Measurements from ENCODE around the gene PRRC2A. TPM values are rescaled to one million over a fixed set of nuclear protein-coding genes. Genes with fewer than 3 reads are reported as not detected.

PRRC2A gene
- total RNA-seq, 4 donors from 2014 or later: 71.4 to 113 (median 88.0) TPM

DNA sequence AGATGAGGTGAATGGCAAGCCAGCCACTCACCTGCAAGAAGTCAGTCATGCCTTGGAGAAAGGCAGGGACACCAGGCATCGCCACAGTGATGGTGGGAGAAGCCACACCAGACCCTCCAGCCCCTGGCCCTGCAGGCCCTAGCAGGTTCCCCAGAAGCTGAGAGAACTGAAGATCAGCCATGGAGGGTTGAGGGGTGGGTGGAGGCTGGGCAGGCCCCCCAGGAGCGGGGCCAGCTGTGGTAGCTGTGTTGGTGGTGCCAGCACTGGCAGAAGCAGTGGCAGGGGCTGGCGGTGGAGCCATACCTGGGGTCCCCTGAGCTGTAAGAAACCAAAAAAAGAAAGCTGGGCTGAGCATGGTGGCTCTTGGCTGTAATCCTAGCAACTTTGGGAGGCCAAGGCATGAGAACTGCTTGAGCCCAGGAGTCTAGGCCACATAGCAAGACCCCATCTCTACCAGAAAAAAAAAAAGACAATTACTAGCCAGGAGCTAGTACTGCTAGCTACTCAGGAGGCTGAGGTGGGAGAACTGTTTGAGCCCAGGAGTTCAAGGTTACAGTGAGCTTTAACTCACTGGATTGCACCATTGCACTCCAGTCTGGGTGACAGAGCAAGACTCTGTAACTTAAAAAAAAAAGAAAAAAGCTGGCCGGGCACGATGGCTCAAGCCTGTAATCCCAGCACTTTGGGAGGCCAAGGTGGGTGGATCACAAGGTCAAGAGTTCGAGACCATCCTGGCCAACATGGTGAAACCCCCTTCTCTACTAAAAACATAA is 22.5 kb downstream of the PRRC2A start:
- peaks cover 13 to 99% (median 48%) of the 10 kb centered on the region in 3 donors for H3K36me3 ChIP-seq
- no peak for DNase-seq (ENCODE audit: low spot score in 2 of 2)
- H3K9me3 ChIP-seq: no peaks in the 10 kb centered on the region
- no peaks in the 10 kb centered on the region for H3K27me3 ChIP-seq
- TF ChIP-seq POLR2A (IDR thresholded peaks at IDR 0.05): no peak
- TF ChIP-seq EP300 (IDR thresholded peaks at IDR 0.05): no peak
- TF ChIP-seq, protein P1, sequence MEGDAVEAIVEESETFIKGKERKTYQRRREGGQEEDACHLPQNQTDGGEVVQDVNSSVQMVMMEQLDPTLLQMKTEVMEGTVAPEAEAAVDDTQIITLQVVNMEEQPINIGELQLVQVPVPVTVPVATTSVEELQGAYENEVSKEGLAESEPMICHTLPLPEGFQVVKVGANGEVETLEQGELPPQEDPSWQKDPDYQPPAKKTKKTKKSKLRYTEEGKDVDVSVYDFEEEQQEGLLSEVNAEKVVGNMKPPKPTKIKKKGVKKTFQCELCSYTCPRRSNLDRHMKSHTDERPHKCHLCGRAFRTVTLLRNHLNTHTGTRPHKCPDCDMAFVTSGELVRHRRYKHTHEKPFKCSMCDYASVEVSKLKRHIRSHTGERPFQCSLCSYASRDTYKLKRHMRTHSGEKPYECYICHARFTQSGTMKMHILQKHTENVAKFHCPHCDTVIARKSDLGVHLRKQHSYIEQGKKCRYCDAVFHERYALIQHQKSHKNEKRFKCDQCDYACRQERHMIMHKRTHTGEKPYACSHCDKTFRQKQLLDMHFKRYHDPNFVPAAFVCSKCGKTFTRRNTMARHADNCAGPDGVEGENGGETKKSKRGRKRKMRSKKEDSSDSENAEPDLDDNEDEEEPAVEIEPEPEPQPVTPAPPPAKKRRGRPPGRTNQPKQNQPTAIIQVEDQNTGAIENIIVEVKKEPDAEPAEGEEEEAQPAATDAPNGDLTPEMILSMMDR (IDR thresholded peaks at IDR 0.05): no peak
- H3K4me3 ChIP-seq: no peak overlapping the region
- 85 to 88% methylated on average over 6 of the region's 6 CpGs for WGBS, 2 donors
- no peak overlapping the region for H3K27ac ChIP-seq
- no peaks in the 10 kb centered on the region for H3K4me1 ChIP-seq

- 83 to 85% methylated on average over 16 to 17 of the region's 17 CpGs for WGBS, 2 donors
- H3K4me1 ChIP-seq: no peaks in the 10 kb centered on the region
- no peak overlapping the region for H3K27ac ChIP-seq
- H3K9me3 ChIP-seq: no peaks in the 10 kb centered on the region
- H3K27me3 ChIP-seq: no peaks in the 10 kb centered on the region
- no peak overlapping the region for H3K4me3 ChIP-seq
- H3K36me3 ChIP-seq: peaks cover 19 to 99% (median 54%) of the 10 kb centered on the region in 3 donors
- no peak for TF ChIP-seq EP300 (IDR thresholded peaks at IDR 0.05)
- DNase-seq (ENCODE audit: low spot score in 2 of 2): no peak
These were observed 23.4 kb downstream of the PRRC2A start for GRCh38 chr6:31643818-31644454.

- Histone ChIP-seq H3K4me1 (peaks cover 0 to 11% (median 0%) of the 10 kb centered on the region in 4 donors), H3K9me3 (no peaks in the 10 kb centered on the region), H3K27ac (no peak overlapping the region), H3K36me3 (peaks cover 20 to 94% (median 52%) of the 10 kb centered on the region in 3 donors), H3K27me3 (no peaks in the 10 kb centered on the region), H3K4me3 (no peak overlapping the region)
- TF ChIP-seq EP300 (IDR thresholded peaks at IDR 0.05): no peak
- 88 to 96% methylated on average over 9 of the region's 9 CpGs for WGBS, 2 donors
- no peak for DNase-seq (ENCODE audit: low spot score in 2 of 2)
These were observed 24.8 kb downstream of the PRRC2A start for GRCh38 chr6:31645325-31645724.

DNA sequence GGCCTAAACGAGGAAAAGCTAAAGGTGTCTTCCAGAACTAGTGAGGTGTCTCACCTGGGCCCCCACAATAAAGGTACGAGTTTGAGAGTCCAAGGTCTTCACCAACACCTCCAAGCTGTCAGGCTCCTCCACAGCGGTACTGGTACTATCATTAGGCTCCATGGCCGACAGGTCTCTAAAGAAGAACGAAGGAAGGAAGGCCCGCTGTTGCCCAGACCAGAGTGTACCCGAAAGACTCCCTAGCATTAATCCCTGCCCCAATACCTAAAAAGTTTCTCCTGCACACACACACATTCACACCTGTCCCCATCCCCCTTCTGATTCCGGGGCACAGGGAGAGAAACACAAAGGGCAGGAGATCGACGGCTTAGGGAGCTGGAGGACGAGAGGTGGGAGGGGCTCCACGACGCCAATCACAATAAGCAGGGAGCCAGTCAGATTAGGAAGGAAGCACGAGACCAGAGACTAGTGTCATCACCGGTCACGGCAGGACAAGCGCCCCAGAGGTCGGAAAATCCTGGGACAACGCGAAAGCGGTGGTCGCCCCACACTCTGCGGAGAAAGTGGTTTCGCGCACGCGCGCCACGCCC is 31.2 kb downstream of the PRRC2A start:
- peak; percentile 57 to 75 for DNase-seq (ENCODE audit: low spot score in 2 of 2)
- peak overlapping the region; percentile 96 to 100 (median 99) for H3K27ac ChIP-seq
- H3K4me3 ChIP-seq: peak overlapping the region; percentile 72 to 95 (median 80)
- no peaks in the 10 kb centered on the region for H3K27me3 ChIP-seq
- peaks cover 12 to 44% (median 15%) of the 10 kb centered on the region in 3 donors for H3K36me3 ChIP-seq
- peaks cover 0 to 33% (median 20%) of the 10 kb centered on the region in 4 donors for H3K4me1 ChIP-seq
- TF ChIP-seq POLR2A (IDR thresholded peaks at IDR 0.05) (no peak), EP300 (IDR thresholded peaks at IDR 0.05) (no peak)
- TF ChIP-seq, protein P1 (IDR thresholded peaks at IDR 0.05): no peak
- WGBS, 2 donors: 1 to 3% methylated on average over 28 to 29 of the region's 29 CpGs
- no peaks in the 10 kb centered on the region for H3K9me3 ChIP-seq

DNA sequence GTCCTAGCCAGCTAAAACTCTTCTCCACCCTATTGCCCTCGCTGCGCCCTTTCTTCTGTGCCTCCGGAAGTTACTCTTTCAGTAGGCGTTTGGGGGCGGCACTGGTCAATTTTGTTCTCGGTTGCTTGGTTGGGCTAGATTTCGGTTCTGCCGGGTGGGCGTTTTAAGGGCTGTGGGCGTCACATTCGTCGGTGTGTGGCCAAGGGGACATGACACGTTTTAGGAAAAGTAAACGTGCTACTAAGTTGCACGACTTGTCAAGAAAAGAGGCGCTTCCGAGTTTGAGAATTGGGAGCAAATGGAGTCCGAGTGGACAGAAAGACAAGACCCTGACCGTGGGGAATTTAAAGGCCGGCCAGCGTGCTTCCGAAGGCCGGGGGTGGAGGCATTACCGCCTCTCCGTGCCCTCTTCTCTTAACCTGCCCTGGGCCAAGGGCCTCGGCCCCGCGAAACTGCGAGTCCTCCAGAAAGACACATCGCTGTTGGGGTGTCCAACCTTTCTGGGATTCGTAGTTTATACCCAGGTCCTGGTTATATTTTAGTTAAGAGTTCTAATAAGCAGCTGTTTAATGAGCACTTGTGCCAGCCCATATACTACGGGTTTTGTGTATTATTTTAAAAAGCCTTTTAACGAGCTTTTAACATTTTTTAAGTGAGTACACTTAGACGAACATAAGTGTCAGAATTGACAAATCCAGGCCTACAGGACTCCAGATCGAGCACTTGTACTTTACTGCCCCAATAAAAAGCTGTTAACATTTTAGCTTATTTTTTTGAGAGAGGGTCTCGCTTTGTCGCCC is 32.6 kb downstream of the PRRC2A start:
- Histone ChIP-seq H3K36me3 (peaks cover 9 to 44% (median 15%) of the 10 kb centered on the region in 3 donors), H3K27me3 (no peaks in the 10 kb centered on the region), H3K27ac (peak overlapping the region; percentile 96 to 100 (median 99)), H3K4me3 (peak overlapping the region; percentile 72 to 95 (median 80)), H3K4me1 (peaks cover 0 to 44% (median 24%) of the 10 kb centered on the region in 4 donors), H3K9me3 (no peaks in the 10 kb centered on the region)
- peak; percentile 80 to 91 for DNase-seq (ENCODE audit: low spot score in 2 of 2)
- WGBS, 2 donors: 8 to 9% methylated on average over 33 to 37 of the region's 37 CpGs
- TF ChIP-seq EP300 (IDR thresholded peaks at IDR 0.05): no peak
- TF ChIP-seq, protein P1 (IDR thresholded peaks at IDR 0.05): peak in 1 of 5 experiments; percentile 12
